SJSA1 (cell line): Measurements from ENCODE around the gene LMF1. TPM values are rescaled to one million over a fixed set of nuclear protein-coding genes. Genes with fewer than 3 reads are reported as not detected.

Experiments used
- DNase-seq, 2 experiments: peaks; one replicate each; pipeline ENCODE4 v3.0.0-alpha.2; 2015 to 2020; ENCODE audit warnings: low spot score in 2 of 2, low read depth in 1 of 2
- H3K27ac ChIP-seq: fragments of 250-450 bp; sonication (Bioruptor Pico); 2 replicates; pipeline ENCODE4 v1.5.1; 2020; ENCODE audit warnings: mild to moderate bottlenecking, moderate library complexity
- H3K27me3 ChIP-seq: fragments of 250-450 bp; sonication (Bioruptor Pico); replicated peaks from 2 replicates; pipeline ENCODE4 v1.5.1; 2020; ENCODE audit warnings: mild to moderate bottlenecking, moderate library complexity
- H3K36me3 ChIP-seq: fragments of 250-450 bp; sonication (Bioruptor Pico); 2 replicates; pipeline ENCODE4 v1.5.1; 2020; ENCODE audit warnings: mild to moderate bottlenecking
- H3K4me1 ChIP-seq: fragments of 250-450 bp; sonication (Bioruptor Pico); replicated peaks from 2 replicates; pipeline ENCODE4 v1.6.1; 2021; ENCODE audit warnings: mild to moderate bottlenecking
- H3K4me3 ChIP-seq: fragments of 250-450 bp; sonication (Bioruptor Pico); 2 replicates; pipeline ENCODE4 v1.5.1; 2020; ENCODE audit warnings: mild to moderate bottlenecking
- H3K9me3 ChIP-seq: fragments of 250-450 bp; sonication (Bioruptor Pico); replicated peaks from 2 replicates; pipeline ENCODE4 v1.5.1; 2020; ENCODE audit warnings: mild to moderate bottlenecking
- total RNA-seq: library from RNA; depleted of rRNA; stranded (reverse); fragments of >200 nt; shearing (Covaris generic); gene quantifications from 2 replicates; pipeline ENCODE4 v1.2.3, GENCODE V29; 2014

Gene LMF1
- total RNA-seq, 1 experiment from 2014 or later: 23.5 TPM

DNA sequence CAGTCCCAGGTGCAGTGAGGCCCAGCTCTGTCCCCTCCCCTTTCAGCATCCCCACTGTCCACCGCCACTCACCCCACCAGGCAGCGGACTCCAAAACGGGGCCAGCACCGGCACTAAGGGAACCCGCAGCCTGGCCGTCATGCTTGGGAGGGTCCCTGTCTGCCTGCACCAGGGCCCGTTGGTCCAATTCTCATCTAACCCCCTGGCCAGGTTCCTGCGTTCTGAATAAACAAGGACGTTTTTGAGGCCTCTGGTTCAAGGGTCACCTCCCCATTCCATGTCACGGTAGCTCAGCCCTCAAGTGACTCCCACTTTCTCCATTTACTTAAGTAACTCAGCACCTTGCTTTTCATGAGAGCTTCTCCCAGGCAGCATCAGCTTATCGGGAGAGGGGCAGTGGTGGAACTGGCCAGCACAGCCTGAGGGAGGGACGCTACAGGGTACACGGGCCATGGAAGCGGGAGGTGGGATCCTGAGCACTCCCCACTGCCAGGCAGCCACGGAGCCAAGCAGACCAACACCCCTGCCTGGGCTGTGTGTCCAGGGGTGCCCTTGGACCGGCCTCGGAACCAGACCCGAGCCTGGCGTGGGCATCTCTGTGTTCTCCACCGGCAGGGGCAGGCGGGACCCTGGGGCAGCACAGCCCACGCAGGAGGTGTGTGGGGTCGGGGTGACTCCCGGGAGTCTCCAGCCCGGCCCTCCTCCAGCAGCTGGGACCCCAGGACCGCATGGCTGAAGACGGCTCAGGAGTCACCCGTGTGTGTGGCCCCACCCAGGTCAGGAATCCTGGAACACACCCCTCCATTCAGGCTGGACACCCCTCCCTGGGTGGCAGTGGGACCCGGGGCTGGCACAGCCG lies 95.4 kb downstream of the LMF1 start:
- no peak overlapping the region for H3K4me3 ChIP-seq
- H3K27me3 ChIP-seq: no peaks in the 10 kb centered on the region
- no peaks in the 10 kb centered on the region for H3K9me3 ChIP-seq
- H3K36me3 ChIP-seq: no peaks in the 10 kb centered on the region
- no peak for DNase-seq
- H3K27ac ChIP-seq: no peak overlapping the region
- H3K4me1 ChIP-seq: no peaks in the 10 kb centered on the region

DNA sequence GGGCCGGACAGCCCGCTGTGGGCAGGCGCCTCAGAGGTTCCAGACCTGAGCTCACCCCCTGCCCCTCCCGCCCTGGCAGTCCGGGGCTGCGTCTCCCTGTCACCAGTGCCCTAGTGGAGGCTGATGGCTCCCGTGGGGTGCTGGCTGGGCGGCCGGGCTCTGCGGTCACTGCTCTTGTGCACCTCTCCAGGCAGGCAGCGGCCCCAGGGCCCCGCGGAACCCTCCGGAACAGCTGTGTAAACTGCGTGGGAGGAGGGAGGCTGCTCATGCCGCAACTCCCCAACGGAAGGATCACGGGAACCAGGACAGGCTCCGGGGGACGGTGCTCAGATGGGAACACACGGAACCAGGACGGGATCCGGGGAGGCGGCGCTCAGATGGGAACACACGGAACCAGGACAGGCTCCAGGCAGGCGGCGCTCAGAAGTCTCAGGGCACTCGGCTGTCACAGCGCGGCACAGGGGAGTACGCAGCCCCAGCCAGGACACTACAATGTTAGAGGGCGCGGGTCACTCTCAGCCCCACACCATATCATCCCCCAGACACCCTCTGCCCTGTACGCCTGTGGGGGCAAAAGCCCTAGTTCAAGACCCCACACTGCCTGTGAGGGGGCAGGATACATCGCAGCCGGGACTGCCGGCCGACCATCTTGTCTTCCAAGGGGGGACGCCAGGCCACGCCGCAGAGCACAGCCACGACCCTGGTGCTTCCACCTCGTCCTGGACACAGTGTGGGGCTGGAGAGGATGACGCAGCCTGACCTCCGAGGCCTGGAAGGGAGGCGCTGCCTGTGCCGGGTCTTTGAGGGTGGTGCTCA lies 96.2 kb downstream of the LMF1 start:
- Histone ChIP-seq H3K4me1 (no peaks in the 10 kb centered on the region), H3K9me3 (no peaks in the 10 kb centered on the region), H3K36me3 (no peaks in the 10 kb centered on the region), H3K4me3 (no peak overlapping the region), H3K27ac (no peak overlapping the region), H3K27me3 (no peaks in the 10 kb centered on the region)
- DNase-seq: no peak

DNA sequence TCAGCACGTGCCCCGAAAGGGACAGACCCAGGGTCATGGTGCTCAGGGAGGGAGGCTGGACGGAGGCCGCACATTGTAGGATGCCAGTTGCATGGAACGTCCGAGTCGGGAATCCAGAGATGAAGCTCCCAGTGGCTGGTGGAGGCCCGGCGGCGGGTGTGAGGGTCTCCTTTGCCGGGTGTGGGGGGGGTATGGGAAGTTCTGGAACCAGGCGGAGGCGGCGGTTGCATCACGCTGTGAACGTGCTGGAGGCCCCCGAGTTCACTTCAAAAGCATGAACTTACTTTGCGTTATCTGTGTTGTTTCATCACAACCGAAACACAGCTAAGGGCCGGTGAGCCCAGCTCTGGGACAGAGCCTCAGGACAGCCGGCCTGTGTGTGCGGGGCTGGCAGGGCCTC lies 96.9 kb downstream of the LMF1 start:
- Histone ChIP-seq H3K4me1 (no peaks in the 10 kb centered on the region), H3K4me3 (no peak overlapping the region), H3K9me3 (no peaks in the 10 kb centered on the region), H3K36me3 (no peaks in the 10 kb centered on the region), H3K27me3 (no peaks in the 10 kb centered on the region), H3K27ac (no peak overlapping the region)
- no peak for DNase-seq

DNA sequence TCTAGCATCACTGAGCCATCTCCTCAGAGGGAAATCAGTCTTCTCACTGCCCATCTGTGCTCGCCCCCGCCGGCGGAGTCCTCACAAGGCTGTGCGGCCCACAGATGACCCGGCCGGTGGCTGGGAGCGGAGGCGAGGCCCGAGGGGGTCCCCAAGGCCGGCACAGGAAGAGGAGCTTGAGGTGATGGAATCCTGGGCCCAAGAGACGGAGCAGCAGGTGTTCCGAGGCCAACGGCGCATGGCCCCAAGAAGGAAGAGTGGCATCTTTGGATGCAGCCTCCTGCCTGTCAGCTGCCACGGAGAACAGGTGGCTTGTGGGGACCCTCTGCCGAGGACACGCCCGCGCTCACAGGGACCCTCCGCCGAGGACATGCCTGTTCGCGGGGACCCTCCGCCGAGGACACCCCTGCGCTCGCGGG lies 97.5 kb downstream of the LMF1 start:
- Histone ChIP-seq H3K9me3 (no peaks in the 10 kb centered on the region), H3K4me3 (no peak overlapping the region), H3K36me3 (no peaks in the 10 kb centered on the region), H3K27me3 (no peaks in the 10 kb centered on the region), H3K27ac (no peak overlapping the region), H3K4me1 (no peaks in the 10 kb centered on the region)
- no peak for DNase-seq

DNA sequence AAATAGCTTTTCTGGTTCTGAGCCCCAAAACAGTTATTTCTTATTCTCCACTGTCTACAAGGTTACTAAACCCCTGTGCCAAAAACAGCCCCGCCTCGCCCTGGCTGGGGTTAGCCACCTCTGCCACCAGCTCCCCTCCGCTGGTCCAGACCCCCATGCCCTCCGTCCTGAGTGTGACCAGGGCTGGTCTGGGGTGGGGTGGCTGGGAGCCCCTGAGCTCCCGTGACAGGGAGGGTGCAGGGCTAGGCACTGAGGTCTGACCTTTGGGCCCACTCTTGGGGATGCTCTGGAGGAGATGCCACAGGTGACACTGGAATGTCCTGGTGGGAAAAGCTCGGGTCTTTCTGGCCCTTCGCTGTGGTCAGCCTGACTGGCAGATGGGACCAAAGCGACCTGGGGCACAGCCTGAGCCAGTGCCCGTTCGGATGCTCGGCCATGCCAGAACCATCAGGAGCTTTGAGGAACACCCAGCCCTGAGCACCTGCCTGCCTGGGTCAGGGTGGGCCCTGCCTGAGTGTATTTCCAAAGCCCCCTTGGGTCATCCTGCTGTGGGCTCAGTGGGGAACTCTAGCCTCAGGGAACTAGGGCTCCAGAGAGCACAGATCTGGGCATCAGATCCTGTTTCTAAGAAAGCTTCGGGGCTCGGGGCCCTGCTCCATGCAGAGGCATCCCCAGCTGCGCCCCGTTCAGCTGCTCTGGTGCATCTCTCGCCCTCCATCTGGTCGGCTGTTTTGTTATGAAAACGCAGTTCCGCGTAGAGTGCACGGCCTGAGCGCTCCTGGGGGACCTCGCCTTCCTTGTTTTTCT lies 98.1 kb downstream of the LMF1 start:
- H3K4me1 ChIP-seq: no peaks in the 10 kb centered on the region
- no peak overlapping the region for H3K27ac ChIP-seq
- no peaks in the 10 kb centered on the region for H3K9me3 ChIP-seq
- no peaks in the 10 kb centered on the region for H3K36me3 ChIP-seq
- no peak for DNase-seq
- H3K27me3 ChIP-seq: no peaks in the 10 kb centered on the region
- H3K4me3 ChIP-seq: no peak overlapping the region

DNA sequence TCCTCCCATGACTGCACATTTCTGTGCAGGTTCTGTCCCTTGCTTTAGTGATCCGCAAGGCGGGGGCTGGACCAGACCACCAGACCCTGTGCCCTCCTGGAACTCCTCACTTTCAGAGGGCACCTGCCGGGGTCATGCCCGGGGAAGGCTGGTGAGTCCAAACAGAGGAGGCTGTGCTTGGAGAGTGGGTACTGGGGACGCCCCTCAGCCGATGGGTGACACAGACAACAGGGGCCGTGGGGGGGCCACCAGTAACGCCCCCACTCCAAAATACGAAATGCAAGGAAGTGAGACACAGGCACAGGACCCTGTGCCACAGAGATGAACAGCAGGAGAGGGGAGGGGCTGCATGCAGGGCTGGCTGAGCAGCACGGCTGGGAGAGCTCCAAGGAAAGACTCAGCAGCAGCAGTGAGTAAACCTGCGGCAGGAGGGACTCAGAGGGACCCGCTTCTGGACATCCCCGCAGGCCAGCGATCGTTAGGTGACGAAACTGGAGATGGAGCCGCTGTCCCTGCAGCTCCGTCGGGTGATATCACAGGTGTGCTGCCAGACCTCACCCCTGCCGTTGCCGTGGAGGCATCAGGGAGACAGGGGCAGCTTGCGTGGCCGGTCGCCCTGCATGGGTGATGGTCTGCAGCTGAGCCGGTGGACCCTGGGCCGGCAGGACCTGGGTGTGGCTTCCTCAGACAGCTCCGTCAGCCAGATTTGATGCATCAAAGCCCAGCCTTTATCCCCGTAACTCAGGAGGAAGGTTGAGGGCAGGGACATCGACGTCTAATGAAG lies 99.0 kb downstream of the LMF1 start:
- no peaks in the 10 kb centered on the region for H3K36me3 ChIP-seq
- no peaks in the 10 kb centered on the region for H3K9me3 ChIP-seq
- H3K27me3 ChIP-seq: no peaks in the 10 kb centered on the region
- DNase-seq: no peak
- no peak overlapping the region for H3K4me3 ChIP-seq
- H3K27ac ChIP-seq: no peak overlapping the region
- no peaks in the 10 kb centered on the region for H3K4me1 ChIP-seq

DNA sequence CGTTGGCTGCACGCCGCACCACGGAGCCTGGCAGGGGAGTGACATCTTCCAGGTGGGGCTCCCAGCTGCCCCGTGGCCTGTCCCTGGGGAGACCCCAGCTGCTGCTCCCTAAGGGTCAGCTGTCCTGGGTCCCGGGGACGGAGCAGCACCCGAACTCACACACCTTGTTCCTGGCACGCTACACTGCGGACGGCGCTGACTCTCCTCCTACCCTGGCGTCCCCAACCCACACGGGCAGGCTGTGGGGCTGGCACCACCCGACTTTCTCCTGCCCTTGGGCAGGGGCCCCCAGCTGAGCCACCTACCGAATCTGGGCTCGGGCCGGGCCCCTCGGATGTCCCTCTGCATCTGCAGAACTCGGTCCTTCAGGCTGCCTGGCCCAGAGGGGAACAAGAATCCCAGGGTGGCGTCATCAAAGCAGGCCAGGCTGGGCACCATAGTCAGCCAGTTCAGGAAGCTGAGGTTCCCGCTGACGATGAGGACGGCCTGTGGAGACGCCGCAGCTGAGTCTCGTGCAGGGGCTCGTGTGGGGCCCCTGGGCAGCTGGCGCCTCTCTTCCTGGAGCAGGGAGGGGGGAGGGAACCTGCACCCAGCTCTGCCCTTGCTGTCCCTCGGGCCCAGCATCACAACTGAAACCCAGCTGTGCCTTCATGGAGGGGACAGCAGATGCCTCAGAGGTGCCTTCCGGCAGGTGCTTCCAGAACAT lies 99.8 kb downstream of the LMF1 start:
- Histone ChIP-seq H3K9me3 (no peaks in the 10 kb centered on the region), H3K27me3 (no peaks in the 10 kb centered on the region), H3K27ac (no peak overlapping the region), H3K36me3 (no peaks in the 10 kb centered on the region), H3K4me1 (no peaks in the 10 kb centered on the region), H3K4me3 (no peak overlapping the region)
- DNase-seq: no peak

DNA sequence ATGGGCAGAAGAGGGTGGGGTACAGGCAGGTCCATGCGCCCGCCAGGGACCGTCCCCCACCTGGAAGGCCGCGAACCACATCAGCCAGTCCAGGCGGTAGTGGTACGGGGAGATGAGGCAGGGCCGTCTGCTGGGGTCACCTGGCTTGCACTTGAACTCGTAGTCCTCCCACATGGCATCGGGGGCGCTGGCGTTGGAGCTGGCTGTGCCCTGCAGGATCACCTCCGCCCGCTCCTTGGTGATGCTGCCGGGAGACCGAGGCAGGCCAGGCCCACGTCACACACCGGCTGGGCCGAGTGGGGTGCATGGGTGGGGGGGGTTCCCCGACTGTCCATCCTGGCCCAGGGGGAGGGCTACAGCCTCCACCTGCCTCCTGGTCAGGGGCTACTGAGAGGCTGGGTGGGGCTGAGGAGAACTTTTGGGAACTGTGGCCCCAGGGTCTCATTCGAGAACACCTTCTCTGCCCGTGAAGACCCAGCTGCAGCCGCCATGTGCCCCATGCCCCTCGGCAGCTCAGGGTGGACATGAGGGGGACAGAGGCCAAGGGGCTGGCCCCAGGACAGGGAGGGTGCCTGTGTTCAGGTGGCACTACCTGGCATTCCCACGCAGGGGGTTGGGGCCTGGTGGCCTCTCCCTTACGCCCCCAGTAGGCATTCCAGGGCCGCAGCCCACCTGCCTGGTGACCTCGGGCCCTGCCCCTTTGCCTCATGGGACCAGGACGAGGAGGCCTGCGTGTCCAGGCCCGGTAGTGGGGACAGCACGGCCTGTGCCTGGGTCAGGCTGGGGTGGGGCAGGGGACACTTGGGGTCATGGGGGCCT lies 100.8 kb downstream of the LMF1 start:
- 0 out of 2 replicates have a peak, but pooled peaks cover under 1% of the 10 kb centered on the region for H3K27me3 ChIP-seq
- H3K36me3 ChIP-seq: no peaks in the 10 kb centered on the region
- no peak for DNase-seq
- H3K9me3 ChIP-seq: no peaks in the 10 kb centered on the region
- H3K4me3 ChIP-seq: no peak overlapping the region
- no peak overlapping the region for H3K27ac ChIP-seq
- no peaks in the 10 kb centered on the region for H3K4me1 ChIP-seq

DNA sequence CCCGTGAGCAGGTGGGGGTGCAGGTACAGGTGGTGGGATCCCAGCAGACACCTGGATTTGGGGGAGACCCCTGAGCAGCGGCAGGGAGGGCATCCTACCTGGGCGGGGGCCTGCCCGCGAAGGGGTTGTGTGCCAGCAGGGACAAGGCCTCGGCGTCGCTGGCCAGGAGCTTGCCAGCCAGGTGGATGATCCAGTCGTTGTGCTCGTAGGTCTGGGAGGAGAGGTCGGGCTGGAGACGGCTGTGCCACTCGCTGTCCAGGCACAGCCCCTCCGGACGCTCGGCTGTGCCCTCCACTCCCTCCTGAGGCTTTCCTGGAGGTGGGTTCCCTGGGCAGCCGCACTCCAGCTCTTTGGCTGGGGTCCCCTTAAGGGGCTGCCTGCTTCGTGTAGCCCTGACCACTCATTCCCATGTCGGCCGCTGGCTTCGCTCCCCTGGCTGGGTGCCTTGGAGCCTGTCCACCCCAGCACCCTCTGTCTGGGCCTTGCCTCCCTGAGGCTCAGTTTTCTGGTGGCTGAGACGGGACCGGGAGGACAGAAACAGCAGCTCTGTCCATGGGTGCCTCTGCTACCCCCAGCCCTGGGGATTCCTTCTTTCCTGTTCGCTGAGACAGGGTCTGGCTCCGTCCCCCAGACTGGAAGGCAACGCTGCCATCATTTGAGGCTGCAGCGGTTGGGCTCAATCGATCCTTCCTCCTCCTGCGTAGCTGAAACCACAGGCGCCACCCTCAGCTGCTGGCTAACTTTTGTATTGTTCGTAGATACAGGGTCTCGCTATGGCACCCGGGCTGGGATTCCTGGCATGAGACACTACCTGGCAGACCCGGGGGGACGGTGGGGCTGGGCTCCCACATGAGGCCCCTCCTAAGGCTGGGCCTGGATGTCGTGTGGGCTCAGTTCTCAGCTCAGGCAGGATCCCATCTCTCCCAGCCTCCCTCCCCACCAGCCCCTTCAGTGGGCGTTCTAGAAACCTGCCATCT lies 101.7 kb downstream of the LMF1 start:
- no peak for DNase-seq
- Histone ChIP-seq H3K36me3 (no peaks in the 10 kb centered on the region), H3K4me1 (no peaks in the 10 kb centered on the region), H3K4me3 (no peak overlapping the region), H3K9me3 (no peaks in the 10 kb centered on the region), H3K27me3 (0 out of 2 replicates have a peak, but pooled peaks cover 4% of the 10 kb centered on the region), H3K27ac (no peak overlapping the region)

DNA sequence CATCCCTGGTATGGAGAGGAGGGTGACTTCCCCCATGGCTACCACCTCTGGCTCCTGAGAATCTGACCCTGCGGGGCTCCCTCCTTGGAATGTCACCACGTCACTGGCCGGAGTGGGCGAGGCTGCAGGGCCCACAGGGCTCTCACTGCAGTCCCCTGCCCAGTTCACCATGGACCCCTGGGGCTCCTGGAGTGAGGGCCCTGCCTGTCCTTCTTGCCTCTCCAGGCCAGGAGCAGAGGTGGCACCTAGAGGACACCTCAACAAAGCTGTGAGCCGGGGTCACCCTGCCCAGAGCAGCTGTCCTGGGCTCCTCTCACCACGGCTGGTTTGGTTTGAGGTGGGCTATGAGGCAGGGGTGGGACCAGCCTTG lies 102.4 kb downstream of the LMF1 start:
- H3K4me1 ChIP-seq: no peaks in the 10 kb centered on the region
- DNase-seq: no peak
- H3K27me3 ChIP-seq: 0 out of 2 replicates have a peak, but pooled peaks cover 4% of the 10 kb centered on the region
- H3K27ac ChIP-seq: no peak overlapping the region
- no peaks in the 10 kb centered on the region for H3K36me3 ChIP-seq
- H3K4me3 ChIP-seq: no peak overlapping the region
- H3K9me3 ChIP-seq: no peaks in the 10 kb centered on the region
